Psoas muscle (tissue), 8 donors: ENCODE data around the gene SSRP1. TPM values are rescaled to one million over a fixed set of nuclear protein-coding genes. Genes with fewer than 3 reads are reported as not detected.

ENCODE experiments used
- ATAC-seq, 4 donors: fragments of 200-7000 bp; cut with Tn5 transposase; one replicate each; pipeline ENCODE4 v1.9.1; 2020; ENCODE audit warnings: moderate library complexity in 3 of 4, mild to moderate bottlenecking in 2 of 4
- DNase-seq, 2 donors: peaks; one replicate each; pipeline ENCODE4 v3.0.0-alpha.2; 2020
- H3K27ac ChIP-seq: fragments of 200-600 bp; one replicate; pipeline ENCODE4 v1.8.0; 2022
- H3K27me3 ChIP-seq, 3 donors: fragments of 200-600 bp in 1 of 3; one replicate each; pipeline versions ENCODE4 v1.6.1 to v1.8.0; 2013 to 2022; ENCODE audit warnings: low read length in 2 of 3, mild to moderate bottlenecking in 2 of 3, moderate library complexity in 1 of 3; ENCODE audit not compliant: insufficient read depth in 3 of 3
- H3K36me3 ChIP-seq, 2 donors: fragments of 200-600 bp in 1 of 2; one replicate each; pipeline versions ENCODE4 v1.6.1 to v1.8.0; 2013 to 2022; ENCODE audit warnings: low read depth in 1 of 2, mild to moderate bottlenecking in 1 of 2, moderate library complexity in 1 of 2; ENCODE audit not compliant: insufficient read depth in 1 of 2
- H3K4me1 ChIP-seq: fragments of 200-600 bp; one replicate; pipeline ENCODE4 v1.8.0; 2022
- H3K4me3 ChIP-seq: fragments of 200-600 bp; one replicate; pipeline ENCODE4 v1.8.0; 2022; ENCODE audit warnings: mild to moderate bottlenecking
- H3K9me3 ChIP-seq: fragments of 200-600 bp; one replicate; pipeline ENCODE4 v1.8.0; 2022
- CTCF ChIP-seq: fragments of 200-600 bp; IDR thresholded peaks from one replicate; pipeline ENCODE4 v1.8.0; 2022; ENCODE audit warnings: antibody characterized with exemption
- WGBS, 3 donors: extraction: QIAGEN DNeasy Blood & Tissue Kit; methylation state at CpG; one replicate each; pipeline versions ENCODE4 v1.1.6 to v1.1.7; 2013; 5-methylcytosine and 5-hydroxymethylcytosine counted together
- intact Hi-C, 2 donors: fragments of 100-400 bp; cut with DNase I; formaldehyde crosslinking; loops; one replicate each; pipeline versions ENCODE4 v1.11.0 to v1.14.2; 2022
- polyA plus RNA-seq, 3 donors: library from polyadenylated mRNA; stranded (reverse); fragments of 200-250 nt; gene quantifications; one replicate each; pipeline ENCODE4 v1.2.3, GENCODE V29; 2013
- total RNA-seq, 4 donors: library from RNA; stranded (reverse); fragmentation: NEBNext Ultra II Directional in 2 of 4; extraction: Animal tissue kit (Norgen Biotek cat#: 25700) in 2 of 4; gene quantifications; one replicate each; pipeline versions ENCODE4 v1.2.1 to v1.2.4, GENCODE V29; 2021 to 2023
- donor health status: healthy with polysubstance abuse.
- donor health status: DM: no; HTN: no; CAD: no; lungs with moderate emphysema.
- donor health status: Bipolar disorder and iron deficiency.
- donor health status: healthy.
- donor health status: DM: yes; HTN: yes; CAD: no.
- donor health status: DM: no; HTN: no; CAD: no.
- donor health status: DM: no; HTN: no; CAD: no.
- donor health status: DM: yes; HTN: yes; CAD: no.

The SSRP1 gene
- total and polyA plus RNA-seq, 7 donors, result 69.0 to 138 (median 94.0) TPM

GRCh38 chr11:57276169-57276970, 59.3 kb downstream of the SSRP1 start:
- H3K27me3 ChIP-seq, result no peaks in the 10 kb centered on the region
- intact Hi-C loops, result no loop called here
- H3K4me1 ChIP-seq, result peaks cover 15% of the 10 kb centered on the region
- WGBS, 3 donors, result 38 to 56% (median 40%) methylated on average over 3 of the region's 3 CpGs
- no peak overlapping the region for H3K4me3 ChIP-seq
- no peak for DNase-seq
- no peak for TF ChIP-seq CTCF
- no peak for ATAC-seq
- H3K36me3 ChIP-seq, result no peaks in the 10 kb centered on the region
- H3K9me3 ChIP-seq, result no peaks in the 10 kb centered on the region
- peak overlapping the region; percentile 44 for H3K27ac ChIP-seq

Other genes starting within 250 kb of the SSRP1 start
- gene LRRC55, start 153.9 kb downstream of the SSRP1 start, total RNA-seq, result under 1 TPM; 0.04 to 0.27 (median 0.08) TPM
- gene LRRC55, start 153.9 kb downstream of the SSRP1 start, polyA plus RNA-seq, result under 1 TPM; 0.05 to 0.11 (median 0.07) TPM
- gene APLNR, start 98.6 kb downstream of the SSRP1 start, total RNA-seq, result 10 to 100 TPM in 1 of 4 donors, 1 to 10 TPM in 3; 3.5 to 17.0 (median 4.4) TPM
- gene APLNR, start 98.6 kb downstream of the SSRP1 start, polyA plus RNA-seq, result 1 to 10 TPM in 2 of 3 donors, under 1 TPM in 1; 0.75 to 3.3 (median 2.6) TPM
- gene TNKS1BP1, start 10.9 kb downstream of the SSRP1 start, total RNA-seq, result 100 to 1,000 TPM in 2 of 4 donors, 10 to 100 TPM in 2; 63.9 to 288 (median 129) TPM
- 100 to 1,000 TPM in 1 of 3 donors, 10 to 100 TPM in 2; 76.9 to 121 (median 79.9) TPM for gene TNKS1BP1, start 10.9 kb downstream of the SSRP1 start, polyA plus RNA-seq
- under 1 TPM; 0.40 to 0.90 (median 0.43) TPM for gene P2RX3, start 2.5 kb upstream of the SSRP1 start, total RNA-seq
- under 1 TPM; 0.21 to 0.60 (median 0.30) TPM for gene P2RX3, start 2.5 kb upstream of the SSRP1 start, polyA plus RNA-seq
- not detected for gene PRG3, start 45.3 kb upstream of the SSRP1 start, total RNA-seq
- not detected for gene PRG3, start 45.3 kb upstream of the SSRP1 start, polyA plus RNA-seq
- gene PRG2, start 54.8 kb upstream of the SSRP1 start, total RNA-seq, result under 1 TPM in 1 of 4 donors, not detected in 3; 0.25 TPM
- gene PRG2, start 54.8 kb upstream of the SSRP1 start, polyA plus RNA-seq, result not detected
- 10 to 100 TPM; 10.6 to 18.8 (median 16.0) TPM for gene SLC43A3, start 91.2 kb upstream of the SSRP1 start, total RNA-seq
- 10 to 100 TPM in 1 of 3 donors, 1 to 10 TPM in 2; 5.8 to 14.7 (median 6.4) TPM for gene SLC43A3, start 91.2 kb upstream of the SSRP1 start, polyA plus RNA-seq
- 1 to 10 TPM in 1 of 4 donors, under 1 TPM in 3; 0.77 to 1.1 (median 0.84) TPM for gene RTN4RL2, start 124.6 kb upstream of the SSRP1 start, total RNA-seq
- under 1 TPM; 0.44 to 0.61 (median 0.49) TPM for gene RTN4RL2, start 124.6 kb upstream of the SSRP1 start, polyA plus RNA-seq
- gene SLC43A1, start 179.8 kb upstream of the SSRP1 start, total RNA-seq, result 10 to 100 TPM in 1 of 4 donors, 1 to 10 TPM in 3; 4.1 to 15.3 (median 7.1) TPM
- gene SLC43A1, start 179.8 kb upstream of the SSRP1 start, polyA plus RNA-seq, result 10 to 100 TPM in 1 of 3 donors, 1 to 10 TPM in 2; 3.5 to 13.7 (median 7.5) TPM
- gene TIMM10, start 194.9 kb upstream of the SSRP1 start, total RNA-seq, result 10 to 100 TPM; 55.0 to 90.0 (median 73.0) TPM
- gene TIMM10, start 194.9 kb upstream of the SSRP1 start, polyA plus RNA-seq, result 100 to 1,000 TPM in 2 of 3 donors, 10 to 100 TPM in 1; 97.7 to 149 (median 112) TPM
- gene SMTNL1, start 201.7 kb upstream of the SSRP1 start, total RNA-seq, result 100 to 1,000 TPM in 1 of 4 donors, 10 to 100 TPM in 2, 1 to 10 TPM in 1; 7.6 to 118 (median 36.9) TPM
- gene SMTNL1, start 201.7 kb upstream of the SSRP1 start, polyA plus RNA-seq, result 10 to 100 TPM in 2 of 3 donors, 1 to 10 TPM in 1; 6.7 to 19.7 (median 14.9) TPM
- 10 to 100 TPM in 3 of 4 donors, 1 to 10 TPM in 1; 6.8 to 24.7 (median 12.3) TPM for gene UBE2L6, start 231.8 kb upstream of the SSRP1 start, total RNA-seq
- 1 to 10 TPM; 5.3 to 9.9 (median 9.1) TPM for gene UBE2L6, start 231.8 kb upstream of the SSRP1 start, polyA plus RNA-seq